HCT116 (cell line): ENCODE measurements around the gene ARMC8. TPM values are rescaled to one million over a fixed set of nuclear protein-coding genes. Genes with fewer than 3 reads are reported as not detected.

Experiments used
- total RNA-seq: library from RNA; stranded (reverse); gene quantifications from one replicate; pipeline ENCODE4 v1.2.1, GENCODE V29; 2021; ENCODE audit not compliant: unreplicated experiment

The ARMC8 gene
- total RNA-seq, 1 experiment from 2014 or later = 36.2 TPM

Other genes starting within 250 kb of the ARMC8 start
- gene CLDN18, start 177.1 kb upstream of the ARMC8 start, total RNA-seq = 0.17 TPM
- 9.6 TPM for gene DZIP1L, start 71.7 kb upstream of the ARMC8 start, total RNA-seq
- not detected for gene A4GNT, start 54.9 kb upstream of the ARMC8 start, total RNA-seq
- 21.6 TPM for gene DBR1, start 12.4 kb upstream of the ARMC8 start, total RNA-seq
- 0.79 TPM for gene NME9, start 142.6 kb downstream of the ARMC8 start, total RNA-seq
- 13.5 TPM for gene MRAS, start 161.3 kb downstream of the ARMC8 start, total RNA-seq
- 0.05 TPM for gene ESYT3, start 247.3 kb downstream of the ARMC8 start, total RNA-seq